Central memory CD8-positive, alpha-beta T cell (primary cell): ENCODE results near the gene CFAP20DC.

ENCODE experiments used
- ATAC-seq: fragments of 150-1000 bp; cut with Tn5 transposase; replicated peaks from 2 replicates; pipeline ENCODE4 v1.10.0; 2022; ENCODE audit warnings: mild to moderate bottlenecking, moderate FRiP score, moderate number of reproducible peaks; ENCODE audit not compliant: poor library complexity, severe bottlenecking; ENCODE audit errors: extremely low read depth
- DNase-seq, 2 donors: peaks; one replicate each; pipeline ENCODE4 v3.0.0; 2021; ENCODE audit warnings: low spot score in 2 of 2
- H3K27ac Mint-ChIP-seq: one replicate; pipeline ENCODE4 v1.8.0; 2022; ENCODE audit warnings: low read depth, mild to moderate bottlenecking, moderate library complexity, mixed read lengths
- H3K27me3 Mint-ChIP-seq: one replicate; pipeline ENCODE4 v1.8.0; 2022; ENCODE audit warnings: mixed read lengths
- H3K36me3 Mint-ChIP-seq: one replicate; pipeline ENCODE4 v1.8.0; 2022; ENCODE audit warnings: mild to moderate bottlenecking, moderate library complexity, mixed read lengths; ENCODE audit not compliant: insufficient read depth
- H3K4me1 Mint-ChIP-seq: one replicate; pipeline ENCODE4 v1.8.0; 2022; ENCODE audit warnings: mixed read lengths
- H3K4me3 Mint-ChIP-seq: one replicate; pipeline ENCODE4 v1.8.0; 2022; ENCODE audit warnings: mild to moderate bottlenecking, moderate library complexity, mixed read lengths
- H3K9me3 Mint-ChIP-seq: one replicate; pipeline ENCODE4 v1.8.0; 2022; ENCODE audit warnings: mixed read lengths

CFAP20DC gene

DNA sequence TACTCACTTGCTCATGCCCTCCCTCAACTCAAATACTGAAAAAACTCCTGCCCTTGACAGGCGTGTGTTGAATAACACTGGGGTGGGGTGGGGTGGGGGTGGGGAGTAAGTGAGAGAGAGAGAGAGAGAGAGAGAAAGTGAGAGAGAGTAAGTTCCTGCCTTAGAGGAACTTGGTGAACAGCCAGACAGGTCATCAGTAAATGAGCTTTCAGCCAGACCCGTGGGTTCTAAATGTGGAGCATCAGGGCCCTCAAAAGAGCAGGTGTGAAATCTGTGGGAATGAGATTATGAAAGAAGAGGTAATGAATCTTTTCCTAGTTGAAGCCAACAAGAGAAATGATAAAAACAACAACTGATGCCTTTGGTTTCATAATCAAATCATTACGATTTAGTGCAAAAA is 248.9 kb downstream of the CFAP20DC start:
- no peaks in the 10 kb centered on the region for H3K4me1 Mint-ChIP-seq

DNA sequence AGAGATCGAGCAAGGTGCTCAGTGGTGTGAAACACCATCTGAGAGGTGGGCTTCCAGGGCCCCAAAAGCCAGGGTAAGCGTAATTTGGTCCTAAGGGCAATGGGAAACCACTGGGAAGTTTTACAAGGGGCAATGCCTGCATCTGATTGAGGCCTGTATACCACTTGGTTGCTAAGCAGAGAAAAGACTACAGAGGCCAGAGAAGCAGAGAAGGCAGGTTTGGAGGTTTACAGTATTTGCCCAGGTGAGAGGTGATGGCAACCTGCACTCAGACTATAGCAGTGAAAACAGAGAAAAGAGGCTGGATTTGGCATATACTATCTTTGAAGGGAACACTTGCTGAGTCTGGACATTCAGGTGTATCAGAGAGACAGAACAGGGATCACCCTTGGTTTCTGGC is 249.8 kb downstream of the CFAP20DC start:
- Mint-ChIP-seq H3K27me3 (no peaks in the 10 kb centered on the region), H3K4me1 (no peaks in the 10 kb centered on the region), H3K27ac (no peak overlapping the region), H3K4me3 (no peak overlapping the region), H3K36me3 (no peaks in the 10 kb centered on the region), H3K9me3 (no peaks in the 10 kb centered on the region)
- ATAC-seq (no peak), DNase-seq (no peak)

More for the DNA sequence above, 248.9 kb downstream of the CFAP20DC start:
- no peak overlapping the region for H3K4me3 Mint-ChIP-seq
- H3K27ac Mint-ChIP-seq: no peak overlapping the region
- no peaks in the 10 kb centered on the region for H3K9me3 Mint-ChIP-seq
- no peak for DNase-seq
- no peak for ATAC-seq
- no peaks in the 10 kb centered on the region for H3K27me3 Mint-ChIP-seq
- no peaks in the 10 kb centered on the region for H3K36me3 Mint-ChIP-seq

DNA sequence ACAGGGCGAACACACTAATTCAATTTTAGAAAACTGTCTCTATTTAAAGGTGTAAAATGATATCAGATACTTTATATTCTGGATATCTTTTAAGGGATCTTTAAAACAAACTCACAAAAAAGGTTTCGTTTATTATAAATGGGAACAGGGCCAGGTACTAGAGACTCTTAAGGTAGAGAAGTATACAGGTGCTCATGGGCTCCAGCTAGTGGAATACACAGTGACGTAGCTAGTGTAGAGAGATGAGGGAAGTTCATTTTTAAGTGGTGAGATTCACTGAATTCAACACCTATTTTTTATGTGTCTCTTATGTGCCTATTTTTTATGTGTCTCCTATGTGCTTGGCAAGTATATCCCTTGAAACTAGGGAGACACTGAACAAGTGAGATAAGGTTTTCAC is 250.6 kb downstream of the CFAP20DC start:
- DNase-seq: no peak
- H3K27me3 Mint-ChIP-seq: no peaks in the 10 kb centered on the region
- H3K4me1 Mint-ChIP-seq: no peaks in the 10 kb centered on the region
- no peak overlapping the region for H3K4me3 Mint-ChIP-seq
- no peaks in the 10 kb centered on the region for H3K36me3 Mint-ChIP-seq
- no peak for ATAC-seq
- no peaks in the 10 kb centered on the region for H3K9me3 Mint-ChIP-seq
- H3K27ac Mint-ChIP-seq: no peak overlapping the region

DNA sequence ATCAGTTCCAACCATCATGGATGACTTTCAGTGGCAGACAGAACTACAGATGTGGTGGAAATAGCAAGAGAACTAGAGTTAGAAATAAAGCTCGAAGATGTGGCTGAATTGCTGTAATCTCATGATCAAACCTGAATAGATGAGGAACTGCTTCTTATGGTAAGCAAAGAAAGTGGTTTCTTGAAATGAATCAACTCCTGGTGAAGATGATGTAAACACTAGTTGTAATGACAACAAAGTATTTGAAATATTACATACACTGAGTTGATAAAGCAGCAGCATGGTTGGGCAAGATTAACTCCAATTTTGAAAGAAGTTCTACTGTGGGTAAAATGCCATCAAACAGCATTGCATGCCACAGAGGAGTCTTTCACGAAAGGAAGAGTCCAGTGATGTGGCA is 251.5 kb downstream of the CFAP20DC start:
- Mint-ChIP-seq H3K4me1 (no peaks in the 10 kb centered on the region), H3K4me3 (no peak overlapping the region), H3K36me3 (no peaks in the 10 kb centered on the region), H3K9me3 (no peaks in the 10 kb centered on the region), H3K27me3 (no peaks in the 10 kb centered on the region), H3K27ac (no peak overlapping the region)
- DNase-seq (no peak), ATAC-seq (no peak)

DNA sequence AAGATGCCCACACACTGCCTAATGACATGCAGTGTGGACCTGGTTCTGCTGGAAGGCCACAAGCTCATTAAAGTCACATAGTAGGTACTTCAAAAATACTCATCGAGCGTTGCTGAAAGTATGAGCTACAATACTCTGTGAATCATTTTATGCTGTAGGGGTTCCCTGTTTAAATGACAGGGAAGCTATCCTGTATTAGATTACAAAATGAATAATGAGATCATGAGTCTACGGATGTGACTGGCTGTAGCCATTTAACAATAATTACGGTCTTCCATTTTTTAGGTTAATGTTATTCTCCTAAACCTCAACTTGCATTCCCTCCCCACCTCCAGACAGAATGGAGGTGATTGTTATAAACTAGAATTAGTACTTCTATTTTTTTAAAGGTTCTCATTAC is 255.1 kb downstream of the CFAP20DC start:
- Mint-ChIP-seq H3K4me3 (no peak overlapping the region), H3K9me3 (no peaks in the 10 kb centered on the region), H3K27me3 (no peaks in the 10 kb centered on the region), H3K36me3 (no peaks in the 10 kb centered on the region), H3K27ac (no peak overlapping the region), H3K4me1 (no peaks in the 10 kb centered on the region)
- DNase-seq (no peak), ATAC-seq (no peak)

DNA sequence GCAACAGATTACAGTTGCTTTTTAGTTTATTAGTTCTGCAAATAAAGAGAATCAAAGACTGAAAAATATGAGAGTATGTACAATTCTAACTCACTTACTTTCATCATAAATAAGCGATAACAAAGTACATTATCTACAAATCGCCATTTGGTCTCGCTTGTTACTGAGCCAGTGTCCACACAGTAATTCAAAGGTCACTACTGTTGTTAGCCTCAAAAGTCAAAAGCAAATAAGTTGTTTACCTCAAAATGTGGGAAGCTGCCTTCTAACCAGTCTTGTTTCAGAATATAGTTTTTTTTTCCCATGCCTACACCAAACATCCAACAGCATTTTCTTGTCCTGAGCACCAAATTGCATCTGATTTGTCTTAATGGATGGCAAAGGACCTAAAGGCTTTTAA is 255.9 kb downstream of the CFAP20DC start:
- Mint-ChIP-seq H3K4me1 (no peaks in the 10 kb centered on the region), H3K27me3 (no peaks in the 10 kb centered on the region), H3K36me3 (no peaks in the 10 kb centered on the region), H3K9me3 (no peaks in the 10 kb centered on the region), H3K27ac (no peak overlapping the region), H3K4me3 (no peak overlapping the region)
- ATAC-seq (no peak), DNase-seq (no peak)

DNA sequence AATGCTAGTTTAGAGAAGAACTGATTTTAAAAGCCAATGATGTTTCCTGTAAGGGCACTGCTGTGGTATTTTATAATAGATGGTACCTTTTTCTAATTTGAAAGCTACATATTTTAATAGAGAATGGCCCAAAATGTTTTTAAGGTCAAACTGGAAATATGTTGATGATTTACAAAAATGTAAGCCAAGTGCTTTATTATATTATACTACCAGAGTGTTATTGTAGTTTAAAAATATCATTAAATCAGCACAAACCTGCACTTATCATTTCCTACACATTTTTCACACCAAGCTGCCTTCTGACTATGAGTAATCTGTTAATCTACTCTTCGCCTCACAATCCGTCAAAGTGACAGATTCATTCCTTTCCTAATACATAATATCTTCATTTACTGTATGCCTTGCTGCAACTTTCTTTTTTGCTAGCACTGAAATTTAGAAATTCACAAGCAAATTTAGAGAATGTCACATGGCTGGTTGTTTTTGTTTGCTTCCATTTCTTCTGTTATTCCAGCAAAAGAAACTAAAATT is 256.8 kb downstream of the CFAP20DC start:
- Mint-ChIP-seq H3K9me3 (no peaks in the 10 kb centered on the region), H3K4me3 (no peak overlapping the region), H3K27ac (no peak overlapping the region), H3K4me1 (no peaks in the 10 kb centered on the region), H3K36me3 (no peaks in the 10 kb centered on the region), H3K27me3 (no peaks in the 10 kb centered on the region)
- DNase-seq (no peak), ATAC-seq (no peak)

DNA sequence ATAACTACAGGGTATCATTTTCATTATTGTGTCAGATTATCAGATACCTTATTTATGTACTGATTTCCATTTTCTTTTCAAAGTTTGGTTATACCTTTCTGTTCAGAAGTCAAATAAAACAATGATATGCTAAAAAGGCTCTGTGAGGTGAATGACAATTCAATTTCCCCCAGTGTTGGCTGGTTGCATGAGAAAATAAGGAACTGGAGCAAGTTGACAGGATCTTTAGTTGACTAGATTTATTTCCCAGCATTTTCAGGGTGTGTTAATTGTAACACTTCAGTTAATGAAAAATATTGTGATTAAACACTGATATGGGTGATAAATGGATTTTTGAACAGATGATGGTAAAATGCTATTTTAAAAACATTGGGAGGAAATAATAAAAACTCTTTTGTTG is 260.4 kb downstream of the CFAP20DC start:
- Mint-ChIP-seq H3K27me3 (no peaks in the 10 kb centered on the region), H3K36me3 (no peaks in the 10 kb centered on the region), H3K4me1 (no peaks in the 10 kb centered on the region), H3K27ac (no peak overlapping the region), H3K4me3 (no peak overlapping the region), H3K9me3 (no peaks in the 10 kb centered on the region)
- ATAC-seq (no peak), DNase-seq (no peak)

DNA sequence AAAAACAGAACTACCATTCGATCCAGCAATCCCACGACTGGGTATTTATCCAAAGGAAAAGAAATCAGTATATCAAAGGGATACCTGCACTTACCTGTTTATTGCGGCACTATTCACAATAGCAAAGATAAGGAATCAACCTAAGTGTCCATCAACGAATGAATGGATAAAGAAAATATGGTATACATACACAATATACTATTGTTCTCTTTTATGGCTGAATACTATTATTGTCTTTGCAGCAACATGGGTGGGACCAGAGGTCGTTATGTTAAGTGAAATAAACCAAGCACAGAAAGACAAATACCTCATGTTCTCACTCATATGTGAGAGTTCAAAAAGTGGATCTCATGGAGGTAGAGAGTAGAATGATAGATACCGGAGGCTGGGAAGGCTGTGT is 264.9 kb downstream of the CFAP20DC start:
- no peak for DNase-seq
- H3K27me3 Mint-ChIP-seq: no peaks in the 10 kb centered on the region
- H3K9me3 Mint-ChIP-seq: peaks cover 17% of the 10 kb centered on the region
- no peaks in the 10 kb centered on the region for H3K36me3 Mint-ChIP-seq
- no peak overlapping the region for H3K4me3 Mint-ChIP-seq
- no peaks in the 10 kb centered on the region for H3K4me1 Mint-ChIP-seq
- no peak for ATAC-seq
- no peak overlapping the region for H3K27ac Mint-ChIP-seq

DNA sequence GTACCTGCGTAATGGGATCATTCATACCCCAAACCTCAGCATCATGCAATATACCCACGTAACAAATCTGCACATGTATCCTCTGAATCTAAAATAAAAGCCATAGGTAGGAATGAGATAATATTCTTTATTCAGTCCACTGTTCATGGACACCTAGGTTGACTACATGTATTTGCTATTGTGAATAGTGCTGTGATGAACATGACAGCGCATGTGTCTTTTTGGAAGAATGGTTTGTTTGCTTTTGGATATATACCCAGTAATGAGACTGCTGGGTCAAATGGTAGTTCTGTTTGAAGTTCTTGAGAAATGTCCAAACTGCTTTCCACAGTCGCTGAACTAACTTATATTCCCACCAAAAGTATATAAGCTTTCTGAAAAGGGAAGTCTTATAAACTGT is 265.4 kb downstream of the CFAP20DC start:
- Mint-ChIP-seq H3K4me1 (no peaks in the 10 kb centered on the region), H3K27me3 (no peaks in the 10 kb centered on the region), H3K36me3 (no peaks in the 10 kb centered on the region), H3K27ac (no peak overlapping the region), H3K9me3 (peaks cover 21% of the 10 kb centered on the region), H3K4me3 (no peak overlapping the region)
- ATAC-seq (no peak), DNase-seq (no peak)

DNA sequence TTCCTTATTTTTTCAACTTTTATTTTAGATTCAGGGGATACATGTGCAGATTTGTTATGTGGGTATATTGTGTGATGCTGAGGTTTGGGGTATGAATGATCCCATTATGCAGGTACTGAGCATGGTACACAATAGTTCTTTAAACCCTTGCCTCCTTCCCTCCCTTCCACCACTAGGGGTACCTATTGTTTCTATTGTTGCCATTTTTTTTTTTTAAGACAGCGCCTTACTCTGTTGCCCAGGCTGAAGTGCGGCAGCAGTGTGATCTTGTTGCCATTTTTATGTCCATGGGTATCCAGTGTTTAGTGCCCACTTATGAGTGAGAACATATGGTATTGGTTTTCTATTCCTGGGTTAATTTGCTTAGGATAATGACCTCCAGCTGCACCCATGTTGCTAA is 266.0 kb downstream of the CFAP20DC start:
- peaks cover 27% of the 10 kb centered on the region for H3K9me3 Mint-ChIP-seq

DNA sequence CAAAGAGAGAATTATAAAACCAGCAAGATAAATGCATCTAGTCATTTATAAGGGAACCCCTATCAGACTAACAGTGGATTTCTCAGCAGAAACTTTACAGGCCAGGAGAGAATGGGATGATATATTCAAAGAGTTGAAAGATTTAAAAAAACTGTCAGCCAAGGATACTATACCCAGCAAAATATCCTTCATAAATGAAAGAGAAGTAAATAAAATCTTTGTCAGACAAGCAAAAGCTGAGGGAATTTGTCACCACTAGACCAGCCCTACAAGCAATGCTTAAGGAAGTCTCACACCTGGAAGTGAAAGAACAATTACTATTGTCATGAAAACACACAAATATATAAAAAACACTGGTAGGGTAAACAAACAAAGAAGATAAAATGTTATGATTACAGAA is 269.9 kb downstream of the CFAP20DC start:
- Mint-ChIP-seq H3K27me3 (no peaks in the 10 kb centered on the region), H3K9me3 (peaks cover 32% of the 10 kb centered on the region), H3K27ac (no peak overlapping the region), H3K36me3 (peaks cover 3% of the 10 kb centered on the region), H3K4me3 (no peak overlapping the region), H3K4me1 (no peaks in the 10 kb centered on the region)
- ATAC-seq: no peak
- no peak for DNase-seq

More for the DNA sequence above, 266.0 kb downstream of the CFAP20DC start:
- H3K36me3 Mint-ChIP-seq: no peaks in the 10 kb centered on the region
- ATAC-seq: no peak
- no peaks in the 10 kb centered on the region for H3K27me3 Mint-ChIP-seq
- H3K4me1 Mint-ChIP-seq: no peaks in the 10 kb centered on the region
- H3K4me3 Mint-ChIP-seq: no peak overlapping the region
- no peak overlapping the region for H3K27ac Mint-ChIP-seq
- DNase-seq: no peak

DNA sequence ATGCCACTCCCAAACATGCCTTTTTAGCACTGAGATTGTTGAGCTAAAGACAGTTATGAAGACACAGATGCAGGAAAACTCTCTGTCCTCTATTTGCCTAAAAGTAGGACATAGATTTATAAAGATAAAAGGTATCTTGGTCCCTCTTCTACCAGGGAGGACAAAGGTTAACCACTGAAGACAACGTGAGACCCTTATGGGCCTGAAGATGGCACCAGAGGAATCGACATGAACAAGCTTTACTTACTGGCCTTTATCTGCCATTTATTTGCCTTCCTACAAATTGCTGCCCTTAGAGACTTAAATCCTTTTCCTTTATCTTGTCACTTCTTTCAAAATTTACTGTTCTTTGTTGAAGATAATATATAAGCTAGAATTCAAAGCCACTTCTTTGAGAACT is 273.6 kb downstream of the CFAP20DC start:
- Mint-ChIP-seq H3K4me1 (no peaks in the 10 kb centered on the region), H3K27me3 (no peaks in the 10 kb centered on the region), H3K9me3 (peaks cover 26% of the 10 kb centered on the region), H3K4me3 (no peak overlapping the region), H3K36me3 (peaks cover 3% of the 10 kb centered on the region), H3K27ac (no peak overlapping the region)
- ATAC-seq: no peak
- no peak for DNase-seq

DNA sequence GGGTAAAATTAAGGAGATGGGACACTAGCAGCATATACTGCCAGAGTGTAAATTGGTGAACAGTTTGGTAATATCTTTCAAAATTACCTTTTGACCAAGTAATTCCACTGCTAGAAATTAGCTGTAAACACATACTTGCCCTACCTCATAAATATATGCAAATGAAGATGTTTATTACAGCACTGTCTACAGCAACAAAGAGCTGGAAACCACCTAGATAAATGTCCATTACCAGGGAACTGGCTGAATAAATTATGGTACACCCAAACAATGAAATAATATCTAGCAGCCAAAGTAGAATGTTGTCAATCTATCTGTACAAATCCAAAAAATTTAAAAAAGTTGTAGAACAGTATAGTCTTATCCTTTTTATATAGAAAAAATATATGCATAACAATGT is 277.4 kb downstream of the CFAP20DC start:
- Mint-ChIP-seq H3K27me3 (peaks cover 32% of the 10 kb centered on the region), H3K4me1 (no peaks in the 10 kb centered on the region), H3K27ac (no peak overlapping the region), H3K4me3 (no peak overlapping the region), H3K36me3 (no peaks in the 10 kb centered on the region), H3K9me3 (peaks cover 17% of the 10 kb centered on the region)
- ATAC-seq: no peak
- DNase-seq: no peak
